Effector memory CD4-positive, alpha-beta T cell (primary cell): ENCODE data around the gene FMN1.
"Not testable (repeated sequence)": the region's sequence is repeated elsewhere in the genome, so short reads cannot be mapped to it uniquely, and the experiment has no call there.

ENCODE experiments used
- DNase-seq, 3 donors: peaks; one replicate each; pipeline ENCODE4 v3.0.0-alpha.2; 2020
- H3K27ac ChIP-seq: 2 replicates; pipeline ENCODE4 v1.7.0; 2013; ENCODE audit warnings: mild to moderate bottlenecking, low read length, moderate library complexity; ENCODE audit not compliant: insufficient read depth, poor library complexity, severe bottlenecking
- H3K27me3 ChIP-seq: replicated peaks from 2 replicates; pipeline ENCODE4 v1.7.0; 2013; ENCODE audit warnings: mild to moderate bottlenecking, low read length; ENCODE audit not compliant: insufficient read depth, control insufficient read depth, poor library complexity, severe bottlenecking
- H3K36me3 ChIP-seq: 2 replicates; pipeline ENCODE4 v1.7.0; 2013; ENCODE audit warnings: mild to moderate bottlenecking, low read length, moderate library complexity; ENCODE audit not compliant: control insufficient read depth, insufficient read depth
- H3K4me1 ChIP-seq: 2 replicates; pipeline ENCODE4 v1.7.0; 2013; ENCODE audit warnings: low read length, mild to moderate bottlenecking; ENCODE audit not compliant: control insufficient read depth, insufficient read depth, poor library complexity, severe bottlenecking
- H3K4me3 ChIP-seq: 2 replicates; pipeline ENCODE4 v1.7.0; 2013; ENCODE audit warnings: low read length, low read depth, mild to moderate bottlenecking; ENCODE audit not compliant: insufficient read depth, poor library complexity, severe bottlenecking
- H3K9me3 ChIP-seq: 2 replicates; pipeline ENCODE4 v1.7.0; 2013; ENCODE audit warnings: mild to moderate bottlenecking, low read length, moderate library complexity; ENCODE audit not compliant: control insufficient read depth

The FMN1 gene

DNA sequence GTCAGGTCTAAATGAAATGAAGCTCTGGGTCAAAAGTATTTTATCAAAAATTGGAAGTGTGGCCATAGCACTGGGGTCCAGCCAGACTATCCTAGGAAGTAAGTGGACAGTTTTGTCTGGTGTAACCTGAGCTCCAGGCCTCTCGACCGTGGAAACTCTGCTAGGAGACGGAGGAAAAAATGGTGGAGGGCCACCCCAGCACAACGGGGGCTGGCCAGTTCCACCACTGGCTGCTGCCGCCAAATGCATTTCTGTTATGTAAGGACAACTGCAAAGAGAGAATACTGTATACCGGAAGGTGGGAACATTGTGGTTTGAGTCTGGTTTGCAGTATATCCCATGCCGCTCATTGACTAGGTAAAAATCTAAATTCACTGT lies 241.0 kb downstream of the FMN1 start:
- Histone ChIP-seq H3K27ac (no peak overlapping the region), H3K36me3 (no peaks in the 10 kb centered on the region), H3K4me3 (no peak overlapping the region), H3K4me1 (no peaks in the 10 kb centered on the region), H3K9me3 (no peaks in the 10 kb centered on the region), H3K27me3 (no peaks in the 10 kb centered on the region)
- no peak for DNase-seq

- Histone ChIP-seq H3K27me3 (no peaks in the 10 kb centered on the region), H3K9me3 (no peaks in the 10 kb centered on the region), H3K4me1 (no peaks in the 10 kb centered on the region), H3K27ac (no peak overlapping the region), H3K4me3 (no peak overlapping the region), H3K36me3 (no peaks in the 10 kb centered on the region)
- no peak for DNase-seq
These were observed 241.5 kb downstream of the FMN1 start for GRCh38 chr15:32952901-32953532.

DNA sequence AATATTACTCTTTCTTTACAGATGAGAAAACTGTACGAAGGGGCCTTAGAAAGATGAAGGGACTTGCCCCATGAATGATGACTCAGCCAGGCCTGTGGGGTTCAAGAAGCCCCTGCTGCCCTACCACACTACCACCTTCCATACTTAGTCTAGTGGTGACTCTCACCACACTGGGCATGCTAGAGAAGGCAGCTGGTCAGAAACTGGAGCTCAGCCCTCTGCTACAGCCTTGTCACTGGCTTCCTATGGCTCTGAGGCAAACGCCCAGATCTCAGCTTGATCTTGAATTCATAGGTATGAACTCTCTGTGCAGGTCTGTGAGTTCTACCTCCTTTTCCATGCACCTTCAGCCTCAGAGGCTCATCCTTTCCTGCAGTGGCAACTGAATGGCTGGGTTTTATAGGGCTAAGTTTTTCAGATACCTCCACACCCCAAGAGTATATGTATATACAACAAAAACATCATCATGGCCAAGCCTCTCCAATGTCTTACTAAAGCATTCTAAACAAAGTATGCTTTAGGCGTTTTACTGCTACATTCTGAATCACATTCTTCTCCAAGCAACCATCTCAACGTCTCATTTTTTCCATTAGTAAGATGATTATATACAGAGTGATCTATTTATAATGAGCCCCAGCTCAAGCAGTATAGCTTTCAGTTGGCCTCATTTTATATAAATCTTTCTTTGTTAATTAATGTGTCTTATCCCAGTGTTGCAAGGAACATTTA lies 242.6 kb downstream of the FMN1 start:
- H3K27ac ChIP-seq, result no peak overlapping the region
- no peaks in the 10 kb centered on the region for H3K9me3 ChIP-seq
- no peak for DNase-seq
- no peaks in the 10 kb centered on the region for H3K27me3 ChIP-seq
- H3K36me3 ChIP-seq, result no peaks in the 10 kb centered on the region
- H3K4me3 ChIP-seq, result no peak overlapping the region
- no peaks in the 10 kb centered on the region for H3K4me1 ChIP-seq

DNA sequence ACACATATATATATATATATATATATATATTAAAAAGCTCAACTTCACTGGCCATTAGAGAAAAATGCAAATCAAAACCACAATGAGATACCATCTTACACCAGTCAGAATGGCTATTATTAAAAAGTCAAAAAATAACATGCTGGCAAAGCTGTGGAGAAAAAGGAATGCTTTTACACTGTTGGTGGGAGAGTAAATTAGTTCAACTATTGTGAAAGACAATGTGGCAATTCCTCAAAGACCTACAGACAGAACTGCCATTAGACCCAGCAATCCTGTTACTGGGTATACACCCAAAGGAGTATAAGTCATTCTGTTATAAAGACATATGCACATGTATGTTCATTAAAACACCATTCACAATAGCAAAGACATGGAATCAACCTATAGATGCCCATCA lies 244.5 kb downstream of the FMN1 start:
- H3K27me3 ChIP-seq, H3K4me1 ChIP-seq: not testable (repeated sequence)

DNA sequence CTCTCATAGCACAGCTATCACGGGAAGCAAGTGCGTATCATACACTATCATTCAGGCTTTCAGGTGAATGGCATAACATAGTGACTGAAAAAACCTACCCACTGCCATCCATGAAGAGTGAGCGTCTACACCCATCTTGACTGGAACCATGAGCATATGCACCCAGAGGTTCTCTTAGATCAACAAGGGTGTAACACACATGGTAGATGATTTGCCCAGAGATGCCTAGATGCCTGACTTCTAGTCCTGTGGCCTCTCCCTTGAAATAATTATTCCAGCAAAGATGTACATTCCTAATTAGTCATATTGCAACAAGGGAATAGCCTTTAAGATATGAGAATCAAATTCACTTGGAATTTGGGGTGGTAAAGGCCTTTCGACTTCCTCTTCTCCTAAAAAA lies 248.3 kb downstream of the FMN1 start:
- Histone ChIP-seq H3K4me1 (no peaks in the 10 kb centered on the region), H3K36me3 (no peaks in the 10 kb centered on the region), H3K4me3 (no peak overlapping the region), H3K27ac (no peak overlapping the region), H3K27me3 (no peaks in the 10 kb centered on the region), H3K9me3 (no peaks in the 10 kb centered on the region)
- no peak for DNase-seq

More for the DNA sequence above, 244.5 kb downstream of the FMN1 start:
- H3K4me3 ChIP-seq, H3K9me3 ChIP-seq, DNase-seq, H3K36me3 ChIP-seq, H3K27ac ChIP-seq: not testable (repeated sequence)

DNA sequence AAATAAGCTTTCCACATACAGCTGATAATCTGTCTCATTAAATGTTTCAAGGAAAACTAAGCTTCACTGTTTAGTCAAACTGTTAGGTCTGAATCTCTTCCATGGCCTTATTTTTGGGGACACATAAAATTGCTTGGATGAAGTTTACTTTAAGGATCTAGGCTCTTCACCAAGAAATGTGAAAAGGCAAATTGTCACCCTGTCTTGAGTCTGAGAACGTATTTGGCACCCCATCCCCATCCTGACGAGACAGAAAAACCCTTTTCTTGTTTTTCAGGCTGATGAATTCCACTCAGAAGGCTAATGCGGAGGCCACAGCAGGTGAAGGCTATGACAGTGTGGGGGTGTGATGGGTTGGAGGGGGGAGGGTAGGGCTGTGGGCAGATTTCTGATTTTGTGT lies 250.1 kb downstream of the FMN1 start:
- H3K4me1 ChIP-seq, result no peaks in the 10 kb centered on the region
- H3K27ac ChIP-seq, result no peak overlapping the region
- no peaks in the 10 kb centered on the region for H3K27me3 ChIP-seq
- no peak for DNase-seq
- no peaks in the 10 kb centered on the region for H3K36me3 ChIP-seq
- H3K4me3 ChIP-seq, result no peak overlapping the region
- no peaks in the 10 kb centered on the region for H3K9me3 ChIP-seq

- H3K4me3 ChIP-seq, result no peak overlapping the region
- H3K36me3 ChIP-seq, result no peaks in the 10 kb centered on the region
- DNase-seq, result no peak
- no peaks in the 10 kb centered on the region for H3K27me3 ChIP-seq
- no peak overlapping the region for H3K27ac ChIP-seq
- no peaks in the 10 kb centered on the region for H3K9me3 ChIP-seq
- H3K4me1 ChIP-seq, result no peaks in the 10 kb centered on the region
These were observed 250.8 kb downstream of the FMN1 start for GRCh38 chr15:32943711-32944110.

- Histone ChIP-seq H3K9me3 (no peaks in the 10 kb centered on the region), H3K4me1 (no peaks in the 10 kb centered on the region), H3K4me3 (no peak overlapping the region), H3K27ac (no peak overlapping the region), H3K27me3 (no peaks in the 10 kb centered on the region), H3K36me3 (no peaks in the 10 kb centered on the region)
- no peak for DNase-seq
These were observed 252.1 kb downstream of the FMN1 start for GRCh38 chr15:32942401-32942841.

GRCh38 chr15:32941823-32942222 lies 252.7 kb downstream of the FMN1 start:
- Histone ChIP-seq H3K27me3 (no peaks in the 10 kb centered on the region), H3K36me3 (no peaks in the 10 kb centered on the region), H3K4me3 (no peak overlapping the region), H3K4me1 (no peaks in the 10 kb centered on the region), H3K9me3 (no peaks in the 10 kb centered on the region), H3K27ac (no peak overlapping the region)
- no peak for DNase-seq

GRCh38 chr15:32936976-32937375 lies 257.5 kb downstream of the FMN1 start:
- no peaks in the 10 kb centered on the region for H3K9me3 ChIP-seq
- H3K36me3 ChIP-seq, result no peaks in the 10 kb centered on the region

More at GRCh38 chr15:32936976-32937375, 257.5 kb downstream of the FMN1 start:
- no peaks in the 10 kb centered on the region for H3K27me3 ChIP-seq
- no peaks in the 10 kb centered on the region for H3K4me1 ChIP-seq
- H3K4me3 ChIP-seq, result no peak overlapping the region
- no peak overlapping the region for H3K27ac ChIP-seq
- no peak for DNase-seq
